ENCODE data around the gene MAP2K1. TPM values are rescaled to one million over a fixed set of nuclear protein-coding genes. Genes with fewer than 3 reads are reported as not detected.

The MAP2K1 gene
- total and polyA plus RNA-seq, 9 of the 15 experiments (the other 6 are each of a cell fraction or from before 2014, with no cell fraction given), result 7.5 to 58.3 (median 30.0) TPM

- TF ChIP-seq NFRKB (IDR thresholded peaks at IDR 0.05; ENCODE audit: low read depth), result peak; percentile 75; the same call in 1 of the 2 replicates
- TF ChIP-seq ELF2 (CRISPR knock-in tag; IDR thresholded peaks at IDR 0.05), result no peak
- TF ChIP-seq SPI1 (IDR thresholded peaks at IDR 0.05; ENCODE audit: borderline replicate concordance, low read depth, low read length), result peak; percentile 69; the same call in 1 of the 2 replicates
- TF ChIP-seq ZBTB40 (IDR thresholded peaks at IDR 0.05), result no peak
- TF ChIP-seq ZBTB40 (CRISPR knock-in tag; IDR thresholded peaks at IDR 0.05), result 0 out of 2 replicates have a peak, but pooled peaks have one; percentile 35
These were observed 110.3 kb downstream of the MAP2K1 start (continued) for GRCh38 chr15:66496951-66497501.
